K562 (cell line): ENCODE data around the gene EPB41L1. TPM values are rescaled to one million over a fixed set of nuclear protein-coding genes. Genes with fewer than 3 reads are reported as not detected.

ENCODE experiments used
- ATAC-seq: fragments of 200-7000 bp; cut with Tn5 transposase; 3 replicates; pipeline ENCODE4 v1.9.1; 2020; ENCODE audit warnings: moderate library complexity
- BruUV-seq: library from RNA; stranded (reverse); fragments of 400-500 nt; replicated peaks from 2 replicates; lab custom pipeline; 2021; lab: Mats Ljungman, UMichigan
- CTCF ChIA-PET: fragments of 300-600 bp; formaldehyde crosslinking; extraction: SDS; loops from one replicate; lab custom pipeline; 2021; ENCODE audit warnings: low intra/inter-chr PET ratio; lab: Yijun Ruan, JAX
- POLR2A ChIA-PET: fragments of 300-600, 350-650 bp; sonication (Branson Sonifier 250); formaldehyde crosslinking; extraction: SDS; loops from one replicate; lab custom pipeline; 2021; ENCODE audit warnings: antibody characterized with exemption, inconsistent platforms; lab: Yijun Ruan, JAX
- DNase-seq, 4 experiments: peaks; one replicate each; pipeline versions ENCODE4 v3.0.0 to v3.0.0-alpha.2; 2011 to 2018; ENCODE audit warnings: low spot score in 3 of 4, mixed read lengths in 3 of 4; ENCODE audit errors: extremely low read depth in 1 of 4
- FAIRE-seq: peaks from 2 replicates; lab custom pipeline; 2011; peaks lifted over from hg19 to GRCh38; lab: Jason Lieb, UNC
- H2AFZ ChIP-seq: 2 replicates; pipeline ENCODE4 v1.6.0; 2011; ENCODE audit warnings: low read depth, low read length, control low read depth, inconsistent platforms
- H3K27ac ChIP-seq: fragments of 200-600 bp; 3 replicates; pipeline ENCODE4 v1.8.0; 2011; ENCODE audit warnings: low read depth, mild to moderate bottlenecking, control low read depth, inconsistent platforms, low read length, moderate library complexity, mixed read lengths; ENCODE audit errors: extremely low read depth
- H3K27me3 ChIP-seq, 2 experiments: fragments of 300-600 bp in 1 of 2; 2 replicates in 1 of 2; 3 replicates in 1 of 2; pipeline versions ENCODE4 v1.6.0 to v1.8.0; 2011; ENCODE audit warnings: inconsistent platforms in 2 of 2, low read length in 2 of 2, mild to moderate bottlenecking in 1 of 2, mixed read lengths in 1 of 2, moderate library complexity in 1 of 2; ENCODE audit not compliant: control insufficient read depth in 2 of 2, insufficient read depth in 2 of 2
- H3K36me3 ChIP-seq: fragments of 300-600 bp; 3 replicates; pipeline ENCODE4 v1.8.0; 2011; ENCODE audit warnings: mild to moderate bottlenecking, low read length, inconsistent platforms; ENCODE audit not compliant: control insufficient read depth, insufficient read depth
- H3K4me1 ChIP-seq, 2 experiments: fragments of 200-600 bp in 1 of 2; replicated peaks in 1 of 2; 2 replicates in 1 of 2; 3 replicates in 1 of 2; pipeline versions ENCODE4 v1.5.1 to v1.8.0; 2011; ENCODE audit warnings: inconsistent platforms in 2 of 2, low read length in 2 of 2, mild to moderate bottlenecking in 1 of 2, mixed read lengths in 1 of 2, moderate library complexity in 1 of 2; ENCODE audit not compliant: control insufficient read depth in 2 of 2, insufficient read depth in 2 of 2
- H3K4me2 ChIP-seq: 2 replicates; pipeline ENCODE4 v1.6.1; 2011; ENCODE audit warnings: low read length, control low read depth, inconsistent platforms, mixed read lengths; ENCODE audit not compliant: insufficient read depth
- H3K4me3 ChIP-seq: fragments of 200-600 bp; sonication (generic), shearing (Covaris generic); 2 replicates; pipeline ENCODE4 v1.5.1; 2016; ENCODE audit warnings: control low read depth, inconsistent platforms
- H3K79me2 ChIP-seq: fragments of 200-600 bp; 3 replicates; pipeline ENCODE4 v1.8.0; 2011; ENCODE audit warnings: low read length, inconsistent platforms; ENCODE audit not compliant: control insufficient read depth, insufficient read depth
- H3K9ac ChIP-seq, 2 experiments: 2 replicates each; pipeline versions ENCODE4 v1.6.0 to v1.6.1; 2011; ENCODE audit warnings: low read depth in 2 of 2, low read length in 2 of 2, control low read depth in 1 of 2, inconsistent platforms in 1 of 2, mild to moderate bottlenecking in 1 of 2, mixed read lengths in 1 of 2; ENCODE audit not compliant: insufficient read depth in 1 of 2
- H3K9me1 ChIP-seq: one replicate; pipeline ENCODE4 v1.6.0; 2011; ENCODE audit warnings: inconsistent platforms, mild to moderate bottlenecking, low read length, moderate library complexity; ENCODE audit not compliant: control insufficient read depth, insufficient read depth
- H3K9me3 ChIP-seq: replicated peaks from 2 replicates; pipeline ENCODE4 v1.5.1; 2011; ENCODE audit warnings: low read depth, low read length, inconsistent platforms; ENCODE audit not compliant: control insufficient read depth, insufficient read depth
- H4K20me1 ChIP-seq: replicated peaks from 2 replicates; pipeline ENCODE4 v1.6.1; 2011; ENCODE audit warnings: low read length, inconsistent platforms, mixed read lengths; ENCODE audit not compliant: control insufficient read depth, insufficient read depth
- BACH1 ChIP-seq: fragments of 200-800 bp; sonication (Bioruptor generic); IDR thresholded peaks from 2 replicates; pipeline ENCODE4 v1.6.1; 2016; ENCODE audit warnings: missing genetic modification characterization, missing compliant biosample characterization
- FOXM1 ChIP-seq, 2 experiments: fragments of 450-650 bp in 1 of 2; sonication (generic) in 1 of 2; formaldehyde crosslinking in 1 of 2; IDR thresholded peaks; 2 replicates each; pipeline versions ENCODE4 v1.6.1 to v1.9.0; 2017 to 2022; ENCODE audit warnings: low read depth in 2 of 2, mild to moderate bottlenecking in 2 of 2, missing genetic modification reagents in 1 of 2, moderate library complexity in 1 of 2
- FUS ChIP-seq: fragments of 200-400 bp; formaldehyde crosslinking; optimal IDR thresholded peaks from 2 replicates; pipeline ENCODE3; 2017; ENCODE audit warnings: low read depth, low read length
- POLR2B ChIP-seq: fragments of 450-650 bp; IDR thresholded peaks from 2 replicates; pipeline ENCODE4 v1.6.1; 2018; ENCODE audit warnings: low read depth; ENCODE audit not compliant: partially characterized antibody
- SMAD1 ChIP-seq: fragments of 150-350 bp; IDR thresholded peaks from 2 replicates; pipeline ENCODE4 v1.6.1; 2014; ENCODE audit warnings: low read length, low read depth; ENCODE audit not compliant: partially characterized antibody
- SP2 ChIP-seq: IDR thresholded peaks from 2 replicates; pipeline ENCODE4 v1.6.1; 2011; ENCODE audit warnings: mild to moderate bottlenecking, low read depth, low read length, moderate library complexity; ENCODE audit not compliant: poor library complexity, severe bottlenecking; ENCODE audit errors: extremely low read depth
- STAT5A ChIP-seq: IDR thresholded peaks from 2 replicates; pipeline ENCODE4 v1.6.1; 2012; ENCODE audit warnings: low read length, inconsistent platforms, borderline replicate concordance
- TARDBP ChIP-seq: fragments of 450-650 bp; IDR thresholded peaks from 2 replicates; pipeline ENCODE4 v1.6.1; 2016
- ZBTB12 ChIP-seq: fragments of 250-450 bp; sonication (Bioruptor Pico); IDR thresholded peaks from 2 replicates; pipeline ENCODE4 v1.4.0; 2020
- ZFX ChIP-seq: sonication (generic); formaldehyde crosslinking; IDR thresholded peaks from 2 replicates; pipeline ENCODE4 v1.8.0; 2022; ENCODE audit warnings: mild to moderate bottlenecking, missing genetic modification reagents, moderate library complexity
- ZNF146 ChIP-seq: IDR thresholded peaks from one replicate; pipeline ENCODE4 v1.6.1; 2018; ENCODE audit warnings: missing compliant biosample characterization; ENCODE audit not compliant: unreplicated experiment
- WGBS: fragments of 100-300 bp; shearing (Covaris generic); methylation state at CpG from one replicate; pipeline ENCODE4 v1.1.6; 2016; ENCODE audit warnings: low coverage, mixed read lengths; ENCODE audit not compliant: insufficient coverage; ENCODE audit errors: missing lambda C conversion rate; 5-methylcytosine and 5-hydroxymethylcytosine counted together
- in situ Hi-C: fragments of 300-500 bp; cut with MboI; formaldehyde crosslinking; loops from 4 replicates; pipeline ENCODE4 v1.15.0; 2018; ENCODE audit warnings: inconsistent platforms, mixed read lengths
- intact Hi-C: fragments of 100-400 bp; cut with micrococcal nuclease; formaldehyde crosslinking; loops from 2 replicates; pipeline ENCODE4 v1.14.2; 2022
- polyA plus RNA-seq, 8 experiments: library from polyadenylated mRNA; depleted of rRNA in 4 of 8; stranded (reverse) in 5 of 8; unstranded in 3 of 8; fragments of >200 nt; fragmentation: Nextera tagmentation in 2 of 8; fragmentation: Illumina TruSeq in 1 of 8; extraction: Ambion mirVana in 2 of 8; extraction: Trizol in 1 of 8; gene quantifications; 2 replicates each; pipeline versions ENCODE4 v1.2.1 to v1.2.3, GENCODE V29; 2011 to 2014; ENCODE audit warnings: inconsistent platforms in 1 of 8, missing spikeins in 1 of 8
- total RNA-seq, 7 experiments: library from RNA; depleted of rRNA in 6 of 7; stranded (reverse); fragments of >200 nt in 6 of 7; fragmentation: Illumina TruSeq in 2 of 7; extraction: Trizol in 2 of 7; gene quantifications; 2 replicates each; pipeline versions ENCODE4 v1.2.1 to v1.2.3, GENCODE V29; 2011 to 2021; ENCODE audit warnings: low replicate concordance in 1 of 7
- TF ChIP-seq, protein P1 (sequence below): IDR thresholded peaks from 3 replicates; pipeline ENCODE4 v1.6.1; 2011; ENCODE audit warnings: borderline replicate concordance, mild to moderate bottlenecking; ENCODE audit not compliant: insufficient read length, insufficient read depth

The EPB41L1 gene
- total and polyA plus RNA-seq, 9 of the 15 experiments (the other 6 are each of a cell fraction or from before 2014, with no cell fraction given), result 0.11 to 4.3 (median 1.3) TPM

GRCh38 chr20:36170542-36171215 is 16.1 kb downstream of the EPB41L1 start:
- Histone ChIP-seq H3K36me3 (no peaks in the 10 kb centered on the region), H3K9me1 (peaks cover 3% of the 10 kb centered on the region), H3K9ac (no peak overlapping the region), H4K20me1 (no peaks in the 10 kb centered on the region), H3K4me1 (peaks cover 2 to 12% of the 10 kb centered on the region in 2 experiments; a peak in 4 of 5 replicates), H3K4me3 (no peak overlapping the region), H3K9me3 (no peaks in the 10 kb centered on the region), H2AFZ (no peak overlapping the region), H3K4me2 (no peak overlapping the region), H3K27ac (no peak overlapping the region), H3K27me3 (no peaks in the 10 kb centered on the region), H3K79me2 (no peaks in the 10 kb centered on the region)
- CTCF ChIA-PET, result no interaction called here
- WGBS, result 34% methylated on average over 10 of the region's 10 CpGs
- POLR2A ChIA-PET, result interaction anchor here (0.6 kb wide), 1 partner anchor 672 kb away, joined by 5 read pairs; no protein-coding TSS in a partner anchor
- TF ChIP-seq, protein P1, sequence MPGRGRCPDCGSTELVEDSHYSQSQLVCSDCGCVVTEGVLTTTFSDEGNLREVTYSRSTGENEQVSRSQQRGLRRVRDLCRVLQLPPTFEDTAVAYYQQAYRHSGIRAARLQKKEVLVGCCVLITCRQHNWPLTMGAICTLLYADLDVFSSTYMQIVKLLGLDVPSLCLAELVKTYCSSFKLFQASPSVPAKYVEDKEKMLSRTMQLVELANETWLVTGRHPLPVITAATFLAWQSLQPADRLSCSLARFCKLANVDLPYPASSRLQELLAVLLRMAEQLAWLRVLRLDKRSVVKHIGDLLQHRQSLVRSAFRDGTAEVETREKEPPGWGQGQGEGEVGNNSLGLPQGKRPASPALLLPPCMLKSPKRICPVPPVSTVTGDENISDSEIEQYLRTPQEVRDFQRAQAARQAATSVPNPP, result no peak
- TF ChIP-seq FUS, result no peak
- TF ChIP-seq ZNF146, result no peak
- TF ChIP-seq ZFX (CRISPR knock-in tag), result no peak
- TF ChIP-seq ZBTB12, result no peak
- TF ChIP-seq STAT5A, result no peak
- no peak for TF ChIP-seq POLR2B
- TF ChIP-seq FOXM1 (IDR thresholded peaks at IDR 0.05; ENCODE audit: low read depth), result no peak
- no peak for TF ChIP-seq FOXM1 (CRISPR knock-in tag; IDR thresholded peaks at IDR 0.05; ENCODE audit: low read depth)
- no peak for TF ChIP-seq BACH1
- TF ChIP-seq SMAD1, result no peak
- no peak for TF ChIP-seq TARDBP
- no peak for TF ChIP-seq SP2
- ATAC-seq (no peak), FAIRE-seq (no peak), DNase-seq (no peak)
- in situ Hi-C loops, result no loop called here
- intact Hi-C loops, result no loop called here
- no TSS peak for BruUV-seq
